H1 (cell line): Measurements from ENCODE around the gene ZNF823. TPM values are rescaled to one million over a fixed set of nuclear protein-coding genes. Genes with fewer than 3 reads are reported as not detected.

Experiments used
- BACH1 ChIP-seq: IDR thresholded peaks from 2 replicates; pipeline ENCODE4 v1.6.1; 2012; ENCODE audit warnings: low read length, improper control_type of control experiment
- BCL11A ChIP-seq, 2 experiments: IDR thresholded peaks; one replicate each; pipeline ENCODE4 v1.6.1; 2011; ENCODE audit warnings: low read depth in 2 of 2, low read length in 2 of 2, mild to moderate bottlenecking in 2 of 2
- CBX5 ChIP-seq: fragments of 300-800, 300-1000 bp; sonication (generic); IDR thresholded peaks from 2 replicates; pipeline ENCODE4 v1.7.1; 2016; ENCODE audit warnings: antibody characterized with exemption, low read length, low read depth
- CEBPB ChIP-seq: IDR thresholded peaks from 2 replicates; pipeline ENCODE4 v1.6.1; 2012; ENCODE audit warnings: low read depth, low read length
- CHD1 ChIP-seq: IDR thresholded peaks from 2 replicates; pipeline ENCODE4 v1.6.1; 2012; ENCODE audit warnings: low read depth, low read length, improper control_type of control experiment
- EGR1 ChIP-seq: IDR thresholded peaks from 2 replicates; pipeline ENCODE4 v1.6.1; 2011; ENCODE audit warnings: low read depth, low read length, borderline replicate concordance
- EP300 ChIP-seq, 2 experiments: IDR thresholded peaks; 1 replicate in 1 of 2; 2 replicates in 1 of 2; pipeline ENCODE4 v1.6.1; 2011 to 2012; ENCODE audit warnings: low read depth in 2 of 2, low read length in 2 of 2, mild to moderate bottlenecking in 2 of 2, borderline replicate concordance in 1 of 2, inconsistent platforms in 1 of 2, moderate library complexity in 1 of 2
- EZH2 ChIP-seq: fragments of 200-600 bp; sonication (generic); IDR thresholded peaks from 2 replicates; pipeline ENCODE4 v1.7.1; 2012; ENCODE audit warnings: low read depth, mild to moderate bottlenecking, moderate library complexity, low read length, inconsistent platforms; ENCODE audit not compliant: severe bottlenecking
- GTF2F1 ChIP-seq: IDR thresholded peaks from 2 replicates; pipeline ENCODE4 v1.6.1; 2012; ENCODE audit warnings: low read depth, low read length, improper control_type of control experiment, borderline replicate concordance
- JUN ChIP-seq: IDR thresholded peaks from 2 replicates; pipeline ENCODE4 v1.6.1; 2011; ENCODE audit warnings: low read depth, mild to moderate bottlenecking, improper control_type of control experiment, low read length
- JUND ChIP-seq: IDR thresholded peaks from 2 replicates; pipeline ENCODE4 v1.6.1; 2011; ENCODE audit warnings: mild to moderate bottlenecking, improper control_type of control experiment, low read length
- KDM4A ChIP-seq: IDR thresholded peaks from one replicate; pipeline ENCODE4 v1.7.1; 2012; ENCODE audit warnings: low read depth, mild to moderate bottlenecking, moderate library complexity, low read length, inconsistent platforms; ENCODE audit not compliant: severe bottlenecking
- NRF1 ChIP-seq: IDR thresholded peaks from 2 replicates; pipeline ENCODE4 v1.6.1; 2011; ENCODE audit warnings: mild to moderate bottlenecking, low read depth, low read length, improper control_type of control experiment
- POLR2AphosphoS5 ChIP-seq: IDR thresholded peaks from 2 replicates; pipeline ENCODE4 v1.6.1; 2011; ENCODE audit warnings: low read depth, low read length
- POU5F1 ChIP-seq: IDR thresholded peaks from 2 replicates; pipeline ENCODE4 v1.6.1; 2011; ENCODE audit warnings: low read depth, mild to moderate bottlenecking, low read length, moderate library complexity
- RAD21 ChIP-seq, 2 experiments: IDR thresholded peaks in 1 of 2; conservative IDR thresholded peaks in 1 of 2; 2 replicates each; pipeline ENCODE4 v1.6.1; 2011; ENCODE audit warnings: low read depth in 2 of 2, low read length in 2 of 2, improper control_type of control experiment in 1 of 2, inconsistent platforms in 1 of 2, mild to moderate bottlenecking in 1 of 2, moderate library complexity in 1 of 2
- RFX5 ChIP-seq: IDR thresholded peaks from 2 replicates; pipeline ENCODE4 v1.6.1; 2011; ENCODE audit warnings: low read depth, low read length, improper control_type of control experiment, borderline replicate concordance
- RXRA ChIP-seq: IDR thresholded peaks from 2 replicates; pipeline ENCODE4 v1.6.1; 2011; ENCODE audit warnings: low read depth, mild to moderate bottlenecking, low read length, moderate library complexity; ENCODE audit not compliant: insufficient read depth
- SAP30 ChIP-seq: fragments of 300-600 bp; sonication (generic); IDR thresholded peaks from 2 replicates; pipeline ENCODE4 v1.7.1; 2012; ENCODE audit warnings: low read length, moderate library complexity, mild to moderate bottlenecking, inconsistent platforms; ENCODE audit not compliant: insufficient read depth, insufficient replicate concordance
- SP2 ChIP-seq: IDR thresholded peaks from 2 replicates; pipeline ENCODE4 v1.6.1; 2012; ENCODE audit warnings: mild to moderate bottlenecking, low read length, inconsistent platforms
- SUZ12 ChIP-seq: fragments of 200-600 bp; sonication (generic); IDR thresholded peaks from 2 replicates; pipeline ENCODE4 v1.6.1; 2012; ENCODE audit warnings: mild to moderate bottlenecking, inconsistent platforms, low read length, moderate library complexity, mixed read lengths
- TAF1 ChIP-seq: IDR thresholded peaks from 2 replicates; pipeline ENCODE4 v1.6.1; 2011; ENCODE audit warnings: mild to moderate bottlenecking, low read depth, low read length
- polyA plus RNA-seq, 7 experiments: library from polyadenylated mRNA; depleted of rRNA in 3 of 7; stranded (reverse) in 5 of 7; unstranded in 2 of 7; fragments of >200 nt in 5 of 7; fragments of 200-250 nt in 2 of 7; gene quantifications; 1 replicate in 5 of 7; 2 replicates in 1 of 7; 4 replicates in 1 of 7; pipeline versions ENCODE4 v1.2.1 to v1.2.3, GENCODE V29; 2011 to 2013; ENCODE audit warnings: missing spikeins in 2 of 7, mixed read lengths in 2 of 7
- total RNA-seq: library from RNA; stranded (reverse); fragmentation: NEBNext Ultra II Directional; extraction: Animal tissue kit (Norgen Biotek cat#: 25700); gene quantifications from 2 replicates; pipeline ENCODE4 v1.2.1, GENCODE V29; 2021
- TF ChIP-seq, protein P1 (sequence below): IDR thresholded peaks from 2 replicates; pipeline ENCODE4 v1.6.1; 2011; ENCODE audit warnings: low read depth, mild to moderate bottlenecking, low read length; ENCODE audit not compliant: insufficient read depth

ZNF823 gene
- total and polyA plus RNA-seq, 2 of the 8 experiments (the other 6 are each of a cell fraction or from before 2014, with no cell fraction given), result 0.73 to 2.4 TPM

DNA sequence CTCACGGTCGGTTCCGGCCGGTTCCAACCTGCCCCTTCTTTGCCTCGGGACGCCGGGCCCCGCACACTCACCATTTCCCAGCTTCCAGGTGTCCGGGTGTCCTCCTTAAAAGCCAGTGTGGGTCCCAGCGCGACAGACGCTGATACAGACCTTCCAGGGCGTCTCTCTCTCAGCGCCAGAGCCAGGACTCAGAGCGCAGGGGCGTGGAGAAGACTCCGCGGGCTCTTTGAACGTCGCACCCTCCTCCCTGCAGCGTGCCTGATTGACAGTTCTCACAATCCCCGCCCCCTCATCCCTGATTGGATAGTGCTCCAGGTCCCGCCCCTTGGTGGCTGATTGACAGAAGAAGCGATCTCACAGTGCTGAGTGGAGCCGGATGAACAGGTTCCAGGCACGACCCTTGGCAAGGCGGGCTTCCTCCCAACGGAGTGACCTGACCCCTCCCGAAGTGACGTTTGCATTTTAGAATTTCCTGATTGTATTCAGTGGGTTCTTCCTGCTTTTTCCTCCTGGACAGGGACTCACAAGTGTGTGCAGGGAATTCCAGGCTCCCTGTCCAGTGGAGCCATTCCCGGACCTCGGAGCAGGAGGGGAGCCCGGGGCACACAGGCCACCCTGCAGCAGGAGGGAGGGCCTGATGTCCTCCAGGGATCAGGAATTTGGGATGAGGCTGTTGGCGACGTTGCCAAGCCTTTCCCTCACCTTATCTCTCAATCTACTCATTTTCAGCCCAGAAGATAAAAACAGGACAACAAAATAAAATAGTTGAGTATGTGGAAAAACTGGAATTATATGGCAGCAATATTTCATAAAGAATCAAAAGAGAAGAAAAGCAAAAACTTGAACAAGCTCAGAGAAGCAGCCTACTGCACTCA lies at the start of gene ZNF823 (continued):
- TF ChIP-seq CBX5, result no peak
- TF ChIP-seq, protein P1, sequence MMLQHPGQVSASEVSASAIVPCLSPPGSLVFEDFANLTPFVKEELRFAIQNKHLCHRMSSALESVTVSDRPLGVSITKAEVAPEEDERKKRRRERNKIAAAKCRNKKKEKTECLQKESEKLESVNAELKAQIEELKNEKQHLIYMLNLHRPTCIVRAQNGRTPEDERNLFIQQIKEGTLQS, result no peak
- peak; percentile 71; the same call in 1 of the 2 replicates for TF ChIP-seq POLR2AphosphoS5
- TF ChIP-seq GTF2F1, result no peak
- TF ChIP-seq EZH2, result no peak
- TF ChIP-seq SP2, result peak; percentile 39; the same call in 1 of the 2 replicates
- TF ChIP-seq BACH1, result no peak
- TF ChIP-seq NRF1, result no peak; the same call in 1 of the 2 replicates
- TF ChIP-seq SUZ12, result no peak
- TF ChIP-seq BCL11A (IDR thresholded peaks at IDR 0.05; ENCODE audit: low read depth in 2 of 2, low read length in 2 of 2), result no peak
- no peak for TF ChIP-seq KDM4A
- no peak for TF ChIP-seq POU5F1
- no peak for TF ChIP-seq CEBPB
- TF ChIP-seq EP300 (IDR thresholded peaks at IDR 0.05; ENCODE audit: borderline replicate concordance in 1 of 2, low read depth in 2 of 2, low read length in 2 of 2), result no peak
- TF ChIP-seq RXRA, result no peak
- no peak for TF ChIP-seq EGR1
- TF ChIP-seq CHD1, result no peak
- no peak for TF ChIP-seq JUND
- no peak for TF ChIP-seq RAD21 (IDR thresholded peaks at IDR 0.05 in 1 of 2, conservative IDR thresholded peaks at IDR 0.05 in 1 of 2; ENCODE audit: low read depth in 2 of 2, low read length in 2 of 2)
- no peak for TF ChIP-seq RFX5
- no peak for TF ChIP-seq JUN
- TF ChIP-seq TAF1, result peak; percentile 65; the same call in 1 of the 2 replicates
- TF ChIP-seq SAP30, result no peak
